SK-N-SH (cell line): ENCODE data around the gene KRT4.
"Not testable (repeated sequence)": the region's sequence is repeated elsewhere in the genome, so short reads cannot be mapped to it uniquely, and the experiment has no call there.

Source experiments
- NRF1 ChIP-seq: IDR thresholded peaks from 2 replicates; pipeline ENCODE4 v1.6.1; 2012; ENCODE audit warnings: low read depth, mild to moderate bottlenecking, low read length
- TF ChIP-seq, protein P1 (sequence below): fragments of 200-600 bp; sonication (generic); IDR thresholded peaks from 2 replicates; pipeline ENCODE4 v1.6.1; 2017; ENCODE audit warnings: antibody characterized with exemption, mild to moderate bottlenecking, moderate library complexity

GRCh38 chr12:52856077-52856476 lies 42.2 kb upstream of the KRT4 start:
- not testable (repeated sequence) for TF ChIP-seq NRF1
- TF ChIP-seq, protein P1, sequence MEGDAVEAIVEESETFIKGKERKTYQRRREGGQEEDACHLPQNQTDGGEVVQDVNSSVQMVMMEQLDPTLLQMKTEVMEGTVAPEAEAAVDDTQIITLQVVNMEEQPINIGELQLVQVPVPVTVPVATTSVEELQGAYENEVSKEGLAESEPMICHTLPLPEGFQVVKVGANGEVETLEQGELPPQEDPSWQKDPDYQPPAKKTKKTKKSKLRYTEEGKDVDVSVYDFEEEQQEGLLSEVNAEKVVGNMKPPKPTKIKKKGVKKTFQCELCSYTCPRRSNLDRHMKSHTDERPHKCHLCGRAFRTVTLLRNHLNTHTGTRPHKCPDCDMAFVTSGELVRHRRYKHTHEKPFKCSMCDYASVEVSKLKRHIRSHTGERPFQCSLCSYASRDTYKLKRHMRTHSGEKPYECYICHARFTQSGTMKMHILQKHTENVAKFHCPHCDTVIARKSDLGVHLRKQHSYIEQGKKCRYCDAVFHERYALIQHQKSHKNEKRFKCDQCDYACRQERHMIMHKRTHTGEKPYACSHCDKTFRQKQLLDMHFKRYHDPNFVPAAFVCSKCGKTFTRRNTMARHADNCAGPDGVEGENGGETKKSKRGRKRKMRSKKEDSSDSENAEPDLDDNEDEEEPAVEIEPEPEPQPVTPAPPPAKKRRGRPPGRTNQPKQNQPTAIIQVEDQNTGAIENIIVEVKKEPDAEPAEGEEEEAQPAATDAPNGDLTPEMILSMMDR: not testable (repeated sequence)
